OCI-LY7 (cell line): Measurements from ENCODE around the gene B3GNT9. TPM values are rescaled to one million over a fixed set of nuclear protein-coding genes. Genes with fewer than 3 reads are reported as not detected.

Source experiments
- BruUV-seq: library from RNA; stranded (reverse); fragments of 400-500 nt; replicated peaks from 2 replicates; lab custom pipeline; 2021; lab: Mats Ljungman, UMichigan
- CTCF ChIA-PET: fragments of 300-600 bp; sonication (Branson Sonifier 250); formaldehyde crosslinking; loops from one replicate; lab custom pipeline; 2022; ENCODE audit warnings: antibody characterized with exemption; ENCODE audit not compliant: unreplicated experiment; lab: Charles Lee
- POLR2A ChIA-PET: fragments of 300-600 bp; sonication (Branson Sonifier 250); formaldehyde crosslinking; loops from one replicate; lab custom pipeline; 2022; ENCODE audit warnings: antibody characterized with exemption; lab: Charles Lee
- DNase-seq: peaks from one replicate; pipeline ENCODE4 v3.0.0-alpha.2; 2015; ENCODE audit warnings: low spot score
- H2AFZ ChIP-seq: fragments of 200-600 bp; sonication (generic), shearing (Covaris generic); 2 replicates; pipeline ENCODE4 v1.6.1; 2014; ENCODE audit warnings: mild to moderate bottlenecking, antibody characterized with exemption, low read length, moderate library complexity
- H3K27ac ChIP-seq: fragments of 200-600 bp; sonication (generic); 2 replicates; pipeline ENCODE4 v1.5.1; 2014; ENCODE audit warnings: mixed run types, low read depth, mild to moderate bottlenecking, moderate library complexity, low read length, inconsistent platforms; ENCODE audit not compliant: poor library complexity, severe bottlenecking
- H3K36me3 ChIP-seq: fragments of 200-600 bp; sonication (generic); 2 replicates; pipeline ENCODE4 v1.6.1; 2014; ENCODE audit warnings: mild to moderate bottlenecking, antibody characterized with exemption, low read length, moderate library complexity, mixed read lengths; ENCODE audit not compliant: insufficient read depth
- H3K4me1 ChIP-seq: fragments of 200-600 bp; sonication (generic); 2 replicates; pipeline ENCODE4 v1.5.1; 2014; ENCODE audit warnings: mild to moderate bottlenecking, low read length; ENCODE audit not compliant: insufficient read depth, poor library complexity, severe bottlenecking
- H3K4me2 ChIP-seq: fragments of 200-600 bp; sonication (generic); 2 replicates; pipeline ENCODE4 v1.6.1; 2014; ENCODE audit warnings: mild to moderate bottlenecking, low read length
- H3K4me3 ChIP-seq: fragments of 200-600 bp; sonication (generic); 2 replicates; pipeline ENCODE4 v1.5.1; 2014; ENCODE audit warnings: mild to moderate bottlenecking, low read depth, low read length; ENCODE audit not compliant: poor library complexity, severe bottlenecking
- H3K79me2 ChIP-seq: fragments of 200-600 bp; sonication (generic); 2 replicates; pipeline ENCODE4 v1.6.1; 2016; ENCODE audit warnings: low read depth, mild to moderate bottlenecking, low read length, moderate library complexity, mixed read lengths; ENCODE audit not compliant: insufficient read depth
- H3K9me2 ChIP-seq: fragments of 200-600 bp; sonication (generic); 2 replicates; pipeline ENCODE4 v1.6.1; 2016; ENCODE audit warnings: mild to moderate bottlenecking, low read length, mixed read lengths; ENCODE audit not compliant: insufficient read depth
- H3K9me3 ChIP-seq: fragments of 200-600 bp; sonication (generic); 2 replicates; pipeline ENCODE4 v1.6.1; 2014; ENCODE audit warnings: mild to moderate bottlenecking, mixed run types, low read length, mixed read lengths
- H4K20me1 ChIP-seq: fragments of 200-600 bp; sonication (generic); 2 replicates; pipeline ENCODE4 v1.6.1; 2014; ENCODE audit warnings: mild to moderate bottlenecking, antibody characterized with exemption, low read length, moderate library complexity, mixed read lengths; ENCODE audit not compliant: insufficient read depth
- CTCF ChIP-seq: fragments of 200-600 bp; sonication (generic); conservative IDR thresholded peaks from 2 replicates; pipeline ENCODE4 v1.5.1; 2014; ENCODE audit warnings: mild to moderate bottlenecking, antibody characterized with exemption, low read length, moderate library complexity, mixed read lengths
- EZH2phosphoT487 ChIP-seq: fragments of 200-600 bp; sonication (generic); IDR thresholded peaks from 2 replicates; pipeline ENCODE4 v1.6.1; 2018; ENCODE audit warnings: low read depth, borderline replicate concordance, mild to moderate bottlenecking, mixed run types, antibody characterized with exemption, low read length, moderate library complexity, mixed read lengths
- intact Hi-C: fragments of 100-400 bp; cut with micrococcal nuclease; formaldehyde crosslinking; loops from one replicate; pipeline ENCODE4 v1.10.0; 2022; ENCODE audit not compliant: unreplicated experiment
- total RNA-seq, 2 experiments: library from RNA; depleted of rRNA in 1 of 2; stranded (reverse); fragments of >200 nt in 1 of 2; shearing (Covaris generic) in 1 of 2; gene quantifications; 2 replicates each; pipeline ENCODE4 v1.2.3, GENCODE V29; 2014 to 2022

B3GNT9 gene
- total RNA-seq, 2 experiments from 2014 or later = 1.1 to 2.7 TPM

GRCh38 chr16:67149276-67150046 lies 1.3 kb downstream of the B3GNT9 start:
- intact Hi-C loops = no loop called here
- no peak overlapping the region for H3K4me2 ChIP-seq
- TF ChIP-seq CTCF (no peak), EZH2phosphoT487 (no peak)

GRCh38 chr16:67148656-67149275 lies 2.0 kb downstream of the B3GNT9 start:
- ChIA-PET CTCF (interaction anchor here (0.5 to 0.9 kb wide), 2 partner anchors 9 to 136 kb away, joined by 3 read pairs; no protein-coding TSS in a partner anchor), POLR2A (no interaction called here)
- intact Hi-C loops = no loop called here
- H3K4me1 ChIP-seq = no peaks in the 10 kb centered on the region
- no peaks in the 10 kb centered on the region for H3K9me3 ChIP-seq
- H3K27ac ChIP-seq = no peak overlapping the region
- DNase-seq = no peak
- H3K36me3 ChIP-seq = peaks cover 49% of the 10 kb centered on the region
- H3K79me2 ChIP-seq = no peaks in the 10 kb centered on the region
- TF ChIP-seq EZH2phosphoT487 = no peak
- no peak for TF ChIP-seq CTCF
- no peak overlapping the region for H3K4me2 ChIP-seq
- no peaks in the 10 kb centered on the region for H4K20me1 ChIP-seq
- H2AFZ ChIP-seq = no peak overlapping the region
- no peaks in the 10 kb centered on the region for H3K9me2 ChIP-seq
- BruUV-seq = no TSS peak
- H3K4me3 ChIP-seq = no peak overlapping the region

More at GRCh38 chr16:67149276-67150046, 1.3 kb downstream of the B3GNT9 start:
- no peaks in the 10 kb centered on the region for H3K4me1 ChIP-seq
- H3K36me3 ChIP-seq = peaks cover 43% of the 10 kb centered on the region
- H3K9me2 ChIP-seq = no peaks in the 10 kb centered on the region
- H3K27ac ChIP-seq = no peak overlapping the region
- ChIA-PET CTCF (interaction anchor here (0.5 to 0.9 kb wide), 2 partner anchors 8 to 137 kb away, joined by 3 read pairs; no protein-coding TSS in a partner anchor), POLR2A (no interaction called here)
- no peak for DNase-seq
- H2AFZ ChIP-seq = no peak overlapping the region
- H3K79me2 ChIP-seq = no peaks in the 10 kb centered on the region
- no peaks in the 10 kb centered on the region for H4K20me1 ChIP-seq
- no peaks in the 10 kb centered on the region for H3K9me3 ChIP-seq
- H3K4me3 ChIP-seq = no peak overlapping the region
- BruUV-seq = no TSS peak

GRCh38 chr16:67148221-67148620 lies 2.6 kb downstream of the B3GNT9 start:
- TF ChIP-seq EZH2phosphoT487 (no peak), CTCF (no peak)
- Histone ChIP-seq H3K36me3 (peaks cover 53% of the 10 kb centered on the region), H3K4me2 (no peak overlapping the region), H3K79me2 (no peaks in the 10 kb centered on the region), H3K4me1 (no peaks in the 10 kb centered on the region), H2AFZ (no peak overlapping the region), H3K27ac (no peak overlapping the region), H3K9me2 (no peaks in the 10 kb centered on the region), H4K20me1 (no peaks in the 10 kb centered on the region), H3K4me3 (no peak overlapping the region), H3K9me3 (no peaks in the 10 kb centered on the region)
- no peak for DNase-seq
- ChIA-PET CTCF (no interaction called here), POLR2A (no interaction called here)
- no TSS peak for BruUV-seq
- intact Hi-C loops = no loop called here
